T follicular helper cell (primary cell): ENCODE results near the gene TUBGCP2.

Experiments
- DNase-seq: peaks from one replicate; pipeline ENCODE4 v3.0.0-alpha.2; 2020; ENCODE audit warnings: low read depth

Gene TUBGCP2

GRCh38 chr10:133343558-133343957, 34.9 kb upstream of the TUBGCP2 start:
- no peak for DNase-seq

GRCh38 chr10:133342942-133343341, 34.3 kb upstream of the TUBGCP2 start:
- no peak for DNase-seq

GRCh38 chr10:133341983-133342382, 33.3 kb upstream of the TUBGCP2 start:
- DNase-seq = no peak

GRCh38 chr10:133339708-133340380, 31.2 kb upstream of the TUBGCP2 start:
- no peak for DNase-seq

- DNase-seq = no peak
These were observed 29.7 kb upstream of the TUBGCP2 start for GRCh38 chr10:133338080-133339071.

GRCh38 chr10:133337370-133337725, 28.7 kb upstream of the TUBGCP2 start:
- DNase-seq = no peak

- peak; percentile 91 for DNase-seq
These were observed 28.1 kb upstream of the TUBGCP2 start, which contains the start of gene CALY for GRCh38 chr10:133336577-133337369. Gene CALY (minus strand): TSS chr10:133336896. CDS start chr10:133328989, 7,907 bp downstream.

- DNase-seq = no peak
These were observed 27.5 kb upstream of the TUBGCP2 start for GRCh38 chr10:133336118-133336576.

GRCh38 chr10:133335246-133336117, 26.8 kb upstream of the TUBGCP2 start:
- peak; percentile 88 for DNase-seq

GRCh38 chr10:133334503-133335245, 26.0 kb upstream of the TUBGCP2 start:
- no peak for DNase-seq

- DNase-seq = no peak
These were observed 24.4 kb upstream of the TUBGCP2 start for GRCh38 chr10:133332936-133333699.

- peak; percentile 79 for DNase-seq
These were observed 21.0 kb upstream of the TUBGCP2 start for GRCh38 chr10:133329491-133330202.

- DNase-seq = no peak
These were observed 20.0 kb upstream of the TUBGCP2 start for GRCh38 chr10:133328358-133329343.

GRCh38 chr10:133327651-133328357, 19.1 kb upstream of the TUBGCP2 start:
- DNase-seq = no peak

GRCh38 chr10:133326745-133327650, 18.3 kb upstream of the TUBGCP2 start:
- DNase-seq = no peak

- no peak for DNase-seq
These were observed 17.5 kb upstream of the TUBGCP2 start for GRCh38 chr10:133326223-133326551.
